ENCODE results near the gene SIGLEC5.

SIGLEC5 gene

DNA sequence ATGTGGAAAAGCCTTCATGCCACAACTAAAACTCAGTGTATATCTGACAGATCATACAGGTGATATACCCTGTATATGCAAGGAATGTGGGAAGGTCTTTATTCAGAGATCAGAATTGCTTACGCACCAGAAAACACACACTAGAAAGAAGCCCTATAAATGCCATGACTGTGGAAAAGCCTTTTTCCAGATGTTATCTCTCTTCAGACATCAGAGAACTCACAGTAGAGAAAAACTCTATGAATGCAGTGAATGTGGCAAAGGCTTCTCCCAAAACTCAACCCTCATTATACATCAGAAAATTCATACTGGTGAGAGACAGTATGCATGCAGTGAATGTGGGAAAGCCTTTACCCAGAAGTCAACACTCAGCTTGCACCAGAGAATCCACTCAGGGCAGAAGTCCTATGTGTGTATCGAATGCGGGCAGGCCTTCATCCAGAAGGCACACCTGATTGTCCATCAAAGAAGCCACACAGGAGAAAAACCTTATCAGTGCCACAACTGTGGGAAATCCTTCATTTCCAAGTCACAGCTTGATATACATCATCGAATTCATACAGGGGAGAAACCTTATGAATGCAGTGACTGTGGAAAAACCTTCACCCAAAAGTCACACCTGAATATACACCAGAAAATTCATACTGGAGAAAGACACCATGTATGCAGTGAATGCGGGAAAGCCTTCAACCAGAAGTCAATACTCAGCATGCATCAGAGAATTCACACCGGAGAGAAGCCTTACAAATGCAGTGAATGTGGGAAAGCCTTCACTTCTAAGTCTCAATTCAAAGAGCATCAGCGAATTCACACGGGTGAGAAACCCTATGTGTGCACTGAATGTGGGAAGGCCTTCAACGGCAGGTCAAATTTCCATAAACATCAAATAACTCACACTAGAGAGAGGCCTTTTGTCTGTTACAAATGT lies 42.7 kb downstream of the SIGLEC5 start:
- no peak overlapping the region for H3K4me3 Mint-ChIP-seq
- peaks cover 46% of the 10 kb centered on the region for H3K9me3 Mint-ChIP-seq
- H3K27ac Mint-ChIP-seq, result no peak overlapping the region
- no peaks in the 10 kb centered on the region for H3K4me1 Mint-ChIP-seq
- no peaks in the 10 kb centered on the region for H3K27me3 Mint-ChIP-seq (ENCODE audit: low read depth)
- TF ChIP-seq, protein P1, sequence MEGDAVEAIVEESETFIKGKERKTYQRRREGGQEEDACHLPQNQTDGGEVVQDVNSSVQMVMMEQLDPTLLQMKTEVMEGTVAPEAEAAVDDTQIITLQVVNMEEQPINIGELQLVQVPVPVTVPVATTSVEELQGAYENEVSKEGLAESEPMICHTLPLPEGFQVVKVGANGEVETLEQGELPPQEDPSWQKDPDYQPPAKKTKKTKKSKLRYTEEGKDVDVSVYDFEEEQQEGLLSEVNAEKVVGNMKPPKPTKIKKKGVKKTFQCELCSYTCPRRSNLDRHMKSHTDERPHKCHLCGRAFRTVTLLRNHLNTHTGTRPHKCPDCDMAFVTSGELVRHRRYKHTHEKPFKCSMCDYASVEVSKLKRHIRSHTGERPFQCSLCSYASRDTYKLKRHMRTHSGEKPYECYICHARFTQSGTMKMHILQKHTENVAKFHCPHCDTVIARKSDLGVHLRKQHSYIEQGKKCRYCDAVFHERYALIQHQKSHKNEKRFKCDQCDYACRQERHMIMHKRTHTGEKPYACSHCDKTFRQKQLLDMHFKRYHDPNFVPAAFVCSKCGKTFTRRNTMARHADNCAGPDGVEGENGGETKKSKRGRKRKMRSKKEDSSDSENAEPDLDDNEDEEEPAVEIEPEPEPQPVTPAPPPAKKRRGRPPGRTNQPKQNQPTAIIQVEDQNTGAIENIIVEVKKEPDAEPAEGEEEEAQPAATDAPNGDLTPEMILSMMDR (IDR thresholded peaks at IDR 0.05; ENCODE audit: unreplicated experiment in 3 of 3), result no peak
- H3K36me3 Mint-ChIP-seq (ENCODE audit: low read depth), result peaks cover 81% of the 10 kb centered on the region

DNA sequence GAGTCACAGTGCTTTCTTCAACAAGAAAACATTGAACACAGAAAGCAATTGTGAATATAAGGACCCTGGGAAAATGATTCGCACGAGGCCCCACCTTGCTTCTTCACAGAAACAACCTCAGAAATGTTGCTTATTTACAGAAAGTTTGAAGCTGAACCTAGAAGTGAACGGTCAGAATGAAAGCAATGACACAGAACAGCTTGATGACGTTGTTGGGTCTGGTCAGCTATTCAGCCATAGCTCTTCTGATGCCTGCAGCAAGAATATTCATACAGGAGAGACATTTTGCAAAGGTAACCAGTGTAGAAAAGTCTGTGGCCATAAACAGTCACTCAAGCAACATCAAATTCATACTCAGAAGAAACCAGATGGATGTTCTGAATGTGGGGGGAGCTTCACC lies 43.4 kb downstream of the SIGLEC5 start:
- H3K27ac Mint-ChIP-seq, result no peak overlapping the region
- TF ChIP-seq, protein P1 (IDR thresholded peaks at IDR 0.05; ENCODE audit: unreplicated experiment in 3 of 3), result no peak
- no peaks in the 10 kb centered on the region for H3K27me3 Mint-ChIP-seq (ENCODE audit: low read depth)
- peaks cover 46% of the 10 kb centered on the region for H3K9me3 Mint-ChIP-seq
- no peaks in the 10 kb centered on the region for H3K4me1 Mint-ChIP-seq
- H3K4me3 Mint-ChIP-seq, result no peak overlapping the region
- H3K36me3 Mint-ChIP-seq (ENCODE audit: low read depth), result peaks cover 89% of the 10 kb centered on the region

DNA sequence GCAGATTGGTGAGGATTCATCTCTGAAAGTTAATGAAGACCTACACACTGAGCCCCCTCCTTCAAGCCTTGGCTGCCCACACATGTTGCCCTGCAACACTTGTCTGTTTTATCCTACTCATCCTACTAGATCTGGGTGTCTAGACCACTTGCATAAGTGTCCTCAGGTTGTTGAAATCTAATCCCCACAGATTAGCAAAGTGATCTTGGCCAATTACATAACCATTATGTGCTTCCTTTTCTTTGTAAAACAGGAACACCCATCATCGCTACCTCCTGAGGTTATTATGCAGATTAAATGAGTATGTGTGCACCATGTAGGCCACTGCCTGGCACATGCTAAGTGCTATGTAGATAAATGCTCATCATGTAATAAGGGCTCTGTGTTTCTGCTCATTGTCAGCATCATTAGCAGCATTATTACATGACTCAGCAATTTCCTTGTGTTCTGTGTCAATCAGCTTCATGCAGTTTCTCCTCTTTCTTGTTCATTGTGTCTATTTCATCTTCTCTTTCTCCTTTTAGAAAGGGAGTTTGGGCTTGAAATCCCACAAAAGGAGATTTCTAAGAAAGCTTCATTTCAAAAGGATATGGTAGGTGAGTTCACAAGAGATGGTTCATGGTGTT lies 44.0 kb downstream of the SIGLEC5 start:
- H3K27me3 Mint-ChIP-seq (ENCODE audit: low read depth), result no peaks in the 10 kb centered on the region
- TF ChIP-seq, protein P1 (IDR thresholded peaks at IDR 0.05; ENCODE audit: unreplicated experiment in 3 of 3), result no peak

DNA sequence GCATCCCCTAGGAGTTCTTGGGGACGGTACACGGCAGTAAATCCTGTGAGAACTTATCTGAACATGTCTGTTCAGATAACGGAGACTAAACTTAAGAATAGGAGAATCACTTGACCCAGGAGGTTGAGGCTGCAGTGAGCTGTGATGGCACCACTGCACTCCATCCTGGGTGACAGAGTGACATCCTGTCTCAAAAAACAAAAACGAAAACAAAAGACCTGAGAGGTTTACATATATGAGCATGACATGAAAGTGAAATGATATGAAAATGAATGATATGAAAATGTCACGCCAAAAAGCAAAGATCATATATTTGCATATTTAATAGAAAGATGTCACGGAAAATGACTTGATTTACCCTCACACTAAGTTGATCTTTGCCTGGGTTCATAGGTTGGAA lies 53.4 kb downstream of the SIGLEC5 start:
- Mint-ChIP-seq H3K36me3 (ENCODE audit: low read depth) (peaks cover 43% of the 10 kb centered on the region), H3K4me1 (peaks cover 6% of the 10 kb centered on the region), H3K4me3 (no peak overlapping the region), H3K9me3 (no peaks in the 10 kb centered on the region), H3K27me3 (ENCODE audit: low read depth) (no peaks in the 10 kb centered on the region), H3K27ac (no peak overlapping the region)
- TF ChIP-seq, protein P1 (IDR thresholded peaks at IDR 0.05; ENCODE audit: unreplicated experiment in 3 of 3), result no peak

More for the DNA sequence above, 44.0 kb downstream of the SIGLEC5 start:
- Mint-ChIP-seq H3K27ac (no peak overlapping the region), H3K4me3 (no peak overlapping the region), H3K36me3 (ENCODE audit: low read depth) (peaks cover 94% of the 10 kb centered on the region), H3K9me3 (peaks cover 46% of the 10 kb centered on the region), H3K4me1 (no peaks in the 10 kb centered on the region)

DNA sequence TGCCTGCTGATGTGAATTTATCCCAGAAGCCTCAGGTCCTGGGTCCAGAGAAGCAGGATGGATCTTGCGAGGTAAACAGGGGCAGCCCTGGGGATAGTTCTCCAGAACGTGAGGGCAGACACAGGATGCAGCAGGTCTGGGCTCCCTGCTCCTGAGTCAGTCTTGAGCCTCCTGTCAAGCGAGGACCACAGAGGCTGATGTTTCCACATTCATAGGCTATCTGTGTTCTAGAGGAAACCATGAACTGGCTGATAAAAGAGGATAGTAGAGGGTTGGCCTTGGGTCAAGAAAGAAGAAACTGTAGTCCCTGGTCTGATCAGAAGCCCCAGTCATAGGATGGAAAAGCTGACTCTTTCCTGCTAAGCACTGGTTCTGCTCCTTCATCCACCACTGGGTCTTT lies 56.9 kb downstream of the SIGLEC5 start:
- no peaks in the 10 kb centered on the region for H3K9me3 Mint-ChIP-seq
- peaks cover 22% of the 10 kb centered on the region for H3K36me3 Mint-ChIP-seq (ENCODE audit: low read depth)
- peaks cover 8% of the 10 kb centered on the region for H3K27me3 Mint-ChIP-seq (ENCODE audit: low read depth)
- H3K4me1 Mint-ChIP-seq, result peaks cover 16% of the 10 kb centered on the region
- H3K27ac Mint-ChIP-seq, result no peak overlapping the region
- TF ChIP-seq, protein P1 (IDR thresholded peaks at IDR 0.05; ENCODE audit: unreplicated experiment in 3 of 3), result no peak
- H3K4me3 Mint-ChIP-seq, result peak overlapping the region; percentile 38 to 56 (median 48)
